ENCODE measurements around the gene ZIM2. TPM values are rescaled to one million over a fixed set of nuclear protein-coding genes. Genes with fewer than 3 reads are reported as not detected.

The ZIM2 gene
- total RNA-seq, 1 experiment from 2014 or later = not detected

DNA sequence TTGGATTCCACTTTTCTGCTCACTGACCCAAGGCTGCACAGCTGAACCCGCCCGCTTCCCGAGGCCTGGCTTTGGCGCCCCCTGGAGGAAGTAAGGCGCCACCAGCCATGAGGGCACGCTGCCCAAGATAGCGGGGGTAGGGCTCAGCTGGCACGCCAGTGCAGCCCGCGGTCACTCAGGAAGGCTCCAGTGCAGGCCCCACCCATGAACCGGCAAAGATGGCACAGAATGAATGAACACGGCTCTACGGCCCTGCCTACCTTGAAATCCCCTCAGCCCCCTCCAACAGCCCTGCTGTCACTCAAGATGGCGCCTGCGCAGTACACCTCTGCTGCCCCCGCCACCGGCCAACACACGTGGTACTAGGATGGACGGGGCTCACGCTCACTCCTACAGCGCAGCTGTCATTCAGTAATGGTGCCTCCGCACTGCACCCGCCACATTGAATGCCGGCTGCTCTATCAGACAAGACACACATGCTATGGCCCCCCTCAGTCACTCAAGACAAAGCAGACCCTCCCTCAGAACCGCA lies 3.0 kb downstream of the ZIM2 start (continued):
- TF ChIP-seq, protein P1, sequence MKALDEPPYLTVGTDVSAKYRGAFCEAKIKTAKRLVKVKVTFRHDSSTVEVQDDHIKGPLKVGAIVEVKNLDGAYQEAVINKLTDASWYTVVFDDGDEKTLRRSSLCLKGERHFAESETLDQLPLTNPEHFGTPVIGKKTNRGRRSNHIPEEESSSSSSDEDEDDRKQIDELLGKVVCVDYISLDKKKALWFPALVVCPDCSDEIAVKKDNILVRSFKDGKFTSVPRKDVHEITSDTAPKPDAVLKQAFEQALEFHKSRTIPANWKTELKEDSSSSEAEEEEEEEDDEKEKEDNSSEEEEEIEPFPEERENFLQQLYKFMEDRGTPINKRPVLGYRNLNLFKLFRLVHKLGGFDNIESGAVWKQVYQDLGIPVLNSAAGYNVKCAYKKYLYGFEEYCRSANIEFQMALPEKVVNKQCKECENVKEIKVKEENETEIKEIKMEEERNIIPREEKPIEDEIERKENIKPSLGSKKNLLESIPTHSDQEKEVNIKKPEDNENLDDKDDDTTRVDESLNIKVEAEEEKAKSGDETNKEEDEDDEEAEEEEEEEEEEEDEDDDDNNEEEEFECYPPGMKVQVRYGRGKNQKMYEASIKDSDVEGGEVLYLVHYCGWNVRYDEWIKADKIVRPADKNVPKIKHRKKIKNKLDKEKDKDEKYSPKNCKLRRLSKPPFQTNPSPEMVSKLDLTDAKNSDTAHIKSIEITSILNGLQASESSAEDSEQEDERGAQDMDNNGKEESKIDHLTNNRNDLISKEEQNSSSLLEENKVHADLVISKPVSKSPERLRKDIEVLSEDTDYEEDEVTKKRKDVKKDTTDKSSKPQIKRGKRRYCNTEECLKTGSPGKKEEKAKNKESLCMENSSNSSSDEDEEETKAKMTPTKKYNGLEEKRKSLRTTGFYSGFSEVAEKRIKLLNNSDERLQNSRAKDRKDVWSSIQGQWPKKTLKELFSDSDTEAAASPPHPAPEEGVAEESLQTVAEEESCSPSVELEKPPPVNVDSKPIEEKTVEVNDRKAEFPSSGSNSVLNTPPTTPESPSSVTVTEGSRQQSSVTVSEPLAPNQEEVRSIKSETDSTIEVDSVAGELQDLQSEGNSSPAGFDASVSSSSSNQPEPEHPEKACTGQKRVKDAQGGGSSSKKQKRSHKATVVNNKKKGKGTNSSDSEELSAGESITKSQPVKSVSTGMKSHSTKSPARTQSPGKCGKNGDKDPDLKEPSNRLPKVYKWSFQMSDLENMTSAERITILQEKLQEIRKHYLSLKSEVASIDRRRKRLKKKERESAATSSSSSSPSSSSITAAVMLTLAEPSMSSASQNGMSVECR (CRISPR knock-in tag; IDR thresholded peaks at IDR 0.05; ENCODE audit: borderline replicate concordance) = no peak
- no peak for TF ChIP-seq ZNF121 (CRISPR knock-in tag; IDR thresholded peaks at IDR 0.05)

DNA sequence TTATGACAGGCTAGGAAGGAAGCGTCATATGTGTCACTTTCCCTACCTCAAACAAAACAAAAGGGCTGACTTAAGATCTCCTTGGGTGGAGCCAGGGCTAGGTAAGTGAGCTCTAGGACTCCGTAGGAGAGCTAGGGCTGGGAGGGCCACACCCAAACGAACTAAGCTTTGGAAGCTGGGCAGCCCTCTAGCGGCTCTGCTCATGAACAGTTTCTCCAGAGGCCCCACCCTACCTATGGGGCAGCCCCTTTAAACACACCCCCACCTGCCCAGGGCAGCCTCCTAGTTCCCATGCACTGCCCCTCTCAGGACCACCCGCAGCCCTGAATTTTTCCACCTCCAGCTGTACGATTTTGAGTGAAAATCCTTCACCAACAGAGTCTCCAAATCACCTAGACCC lies 3.5 kb downstream of the ZIM2 start:
- ATAC-seq (no peak), DNase-seq (ENCODE audit: low spot score) (no peak)
- POLR2A ChIA-PET = no interaction called here
- peaks cover 76% of the 10 kb centered on the region for H3K36me3 Mint-ChIP-seq
- CTCF ChIA-PET = no interaction called here
- peaks cover 65% of the 10 kb centered on the region for H3K9me3 Mint-ChIP-seq
- H3K27ac Mint-ChIP-seq = no peak overlapping the region
- H3K4me3 Mint-ChIP-seq = no peak overlapping the region
- H3K27me3 Mint-ChIP-seq (ENCODE audit: low read depth) = peaks cover 15% of the 10 kb centered on the region
- no peaks in the 10 kb centered on the region for H3K4me1 Mint-ChIP-seq
- TF ChIP-seq, protein P2, sequence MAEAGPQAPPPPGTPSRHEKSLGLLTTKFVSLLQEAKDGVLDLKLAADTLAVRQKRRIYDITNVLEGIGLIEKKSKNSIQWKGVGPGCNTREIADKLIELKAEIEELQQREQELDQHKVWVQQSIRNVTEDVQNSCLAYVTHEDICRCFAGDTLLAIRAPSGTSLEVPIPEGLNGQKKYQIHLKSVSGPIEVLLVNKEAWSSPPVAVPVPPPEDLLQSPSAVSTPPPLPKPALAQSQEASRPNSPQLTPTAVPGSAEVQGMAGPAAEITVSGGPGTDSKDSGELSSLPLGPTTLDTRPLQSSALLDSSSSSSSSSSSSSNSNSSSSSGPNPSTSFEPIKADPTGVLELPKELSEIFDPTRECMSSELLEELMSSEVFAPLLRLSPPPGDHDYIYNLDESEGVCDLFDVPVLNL (CRISPR knock-in tag; IDR thresholded peaks at IDR 0.05; ENCODE audit: borderline replicate concordance, low read depth) = no peak
- TF ChIP-seq, protein P3, sequence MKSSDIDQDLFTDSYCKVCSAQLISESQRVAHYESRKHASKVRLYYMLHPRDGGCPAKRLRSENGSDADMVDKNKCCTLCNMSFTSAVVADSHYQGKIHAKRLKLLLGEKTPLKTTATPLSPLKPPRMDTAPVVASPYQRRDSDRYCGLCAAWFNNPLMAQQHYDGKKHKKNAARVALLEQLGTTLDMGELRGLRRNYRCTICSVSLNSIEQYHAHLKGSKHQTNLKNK (CRISPR knock-in tag; IDR thresholded peaks at IDR 0.05) = no peak
- TF ChIP-seq ZNF138 (CRISPR knock-in tag; conservative IDR thresholded peaks at IDR 0.05) (no peak), TEAD4 (CRISPR knock-in tag; IDR thresholded peaks at IDR 0.05) (no peak), KAT7 (CRISPR knock-in tag; IDR thresholded peaks at IDR 0.05; ENCODE audit: borderline replicate concordance) (no peak), ZNF317 (CRISPR knock-in tag; IDR thresholded peaks at IDR 0.05; ENCODE audit: borderline replicate concordance, low read depth) (no peak), ZNF396 (CRISPR knock-in tag; IDR thresholded peaks at IDR 0.05; ENCODE audit: borderline replicate concordance) (no peak), CBFB (CRISPR knock-in tag; IDR thresholded peaks at IDR 0.05; ENCODE audit: low read depth) (no peak), ZNF671 (CRISPR knock-in tag; IDR thresholded peaks at IDR 0.05) (no peak)
- TF ChIP-seq, protein P4, sequence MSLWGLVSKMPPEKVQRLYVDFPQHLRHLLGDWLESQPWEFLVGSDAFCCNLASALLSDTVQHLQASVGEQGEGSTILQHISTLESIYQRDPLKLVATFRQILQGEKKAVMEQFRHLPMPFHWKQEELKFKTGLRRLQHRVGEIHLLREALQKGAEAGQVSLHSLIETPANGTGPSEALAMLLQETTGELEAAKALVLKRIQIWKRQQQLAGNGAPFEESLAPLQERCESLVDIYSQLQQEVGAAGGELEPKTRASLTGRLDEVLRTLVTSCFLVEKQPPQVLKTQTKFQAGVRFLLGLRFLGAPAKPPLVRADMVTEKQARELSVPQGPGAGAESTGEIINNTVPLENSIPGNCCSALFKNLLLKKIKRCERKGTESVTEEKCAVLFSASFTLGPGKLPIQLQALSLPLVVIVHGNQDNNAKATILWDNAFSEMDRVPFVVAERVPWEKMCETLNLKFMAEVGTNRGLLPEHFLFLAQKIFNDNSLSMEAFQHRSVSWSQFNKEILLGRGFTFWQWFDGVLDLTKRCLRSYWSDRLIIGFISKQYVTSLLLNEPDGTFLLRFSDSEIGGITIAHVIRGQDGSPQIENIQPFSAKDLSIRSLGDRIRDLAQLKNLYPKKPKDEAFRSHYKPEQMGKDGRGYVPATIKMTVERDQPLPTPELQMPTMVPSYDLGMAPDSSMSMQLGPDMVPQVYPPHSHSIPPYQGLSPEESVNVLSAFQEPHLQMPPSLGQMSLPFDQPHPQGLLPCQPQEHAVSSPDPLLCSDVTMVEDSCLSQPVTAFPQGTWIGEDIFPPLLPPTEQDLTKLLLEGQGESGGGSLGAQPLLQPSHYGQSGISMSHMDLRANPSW (CRISPR knock-in tag; conservative IDR thresholded peaks at IDR 0.05; ENCODE audit: low read depth) = no peak
- TF ChIP-seq, protein P5, sequence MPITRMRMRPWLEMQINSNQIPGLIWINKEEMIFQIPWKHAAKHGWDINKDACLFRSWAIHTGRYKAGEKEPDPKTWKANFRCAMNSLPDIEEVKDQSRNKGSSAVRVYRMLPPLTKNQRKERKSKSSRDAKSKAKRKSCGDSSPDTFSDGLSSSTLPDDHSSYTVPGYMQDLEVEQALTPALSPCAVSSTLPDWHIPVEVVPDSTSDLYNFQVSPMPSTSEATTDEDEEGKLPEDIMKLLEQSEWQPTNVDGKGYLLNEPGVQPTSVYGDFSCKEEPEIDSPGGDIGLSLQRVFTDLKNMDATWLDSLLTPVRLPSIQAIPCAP (CRISPR knock-in tag; IDR thresholded peaks at IDR 0.05) = no peak
- TF ChIP-seq, protein P6, sequence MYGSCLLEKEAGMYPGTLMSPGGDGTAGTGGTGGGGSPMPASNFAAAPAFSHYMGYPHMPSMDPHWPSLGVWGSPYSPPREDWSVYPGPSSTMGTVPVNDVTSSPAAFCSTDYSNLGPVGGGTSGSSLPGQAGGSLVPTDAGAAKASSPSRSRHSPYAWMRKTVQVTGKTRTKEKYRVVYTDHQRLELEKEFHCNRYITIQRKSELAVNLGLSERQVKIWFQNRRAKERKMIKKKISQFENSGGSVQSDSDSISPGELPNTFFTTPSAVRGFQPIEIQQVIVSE (CRISPR knock-in tag; IDR thresholded peaks at IDR 0.05; ENCODE audit: borderline replicate concordance) = no peak
- TF ChIP-seq, protein P7, sequence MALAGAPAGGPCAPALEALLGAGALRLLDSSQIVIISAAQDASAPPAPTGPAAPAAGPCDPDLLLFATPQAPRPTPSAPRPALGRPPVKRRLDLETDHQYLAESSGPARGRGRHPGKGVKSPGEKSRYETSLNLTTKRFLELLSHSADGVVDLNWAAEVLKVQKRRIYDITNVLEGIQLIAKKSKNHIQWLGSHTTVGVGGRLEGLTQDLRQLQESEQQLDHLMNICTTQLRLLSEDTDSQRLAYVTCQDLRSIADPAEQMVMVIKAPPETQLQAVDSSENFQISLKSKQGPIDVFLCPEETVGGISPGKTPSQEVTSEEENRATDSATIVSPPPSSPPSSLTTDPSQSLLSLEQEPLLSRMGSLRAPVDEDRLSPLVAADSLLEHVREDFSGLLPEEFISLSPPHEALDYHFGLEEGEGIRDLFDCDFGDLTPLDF (CRISPR knock-in tag; IDR thresholded peaks at IDR 0.05) = no peak
- TF ChIP-seq, protein P8, sequence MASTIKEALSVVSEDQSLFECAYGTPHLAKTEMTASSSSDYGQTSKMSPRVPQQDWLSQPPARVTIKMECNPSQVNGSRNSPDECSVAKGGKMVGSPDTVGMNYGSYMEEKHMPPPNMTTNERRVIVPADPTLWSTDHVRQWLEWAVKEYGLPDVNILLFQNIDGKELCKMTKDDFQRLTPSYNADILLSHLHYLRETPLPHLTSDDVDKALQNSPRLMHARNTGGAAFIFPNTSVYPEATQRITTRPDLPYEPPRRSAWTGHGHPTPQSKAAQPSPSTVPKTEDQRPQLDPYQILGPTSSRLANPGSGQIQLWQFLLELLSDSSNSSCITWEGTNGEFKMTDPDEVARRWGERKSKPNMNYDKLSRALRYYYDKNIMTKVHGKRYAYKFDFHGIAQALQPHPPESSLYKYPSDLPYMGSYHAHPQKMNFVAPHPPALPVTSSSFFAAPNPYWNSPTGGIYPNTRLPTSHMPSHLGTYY (CRISPR knock-in tag; IDR thresholded peaks at IDR 0.05) = no peak
- TF ChIP-seq, protein P1 (CRISPR knock-in tag; IDR thresholded peaks at IDR 0.05; ENCODE audit: borderline replicate concordance) = no peak
